HepG2 (cell line): Measurements from ENCODE around the gene TSPAN31. TPM values are rescaled to one million over a fixed set of nuclear protein-coding genes. Genes with fewer than 3 reads are reported as not detected.

Source experiments
- DR1 ChIP-seq: sonication (generic); formaldehyde crosslinking; IDR thresholded peaks from 2 replicates; pipeline ENCODE4 v1.8.0; 2021; ENCODE audit warnings: mild to moderate bottlenecking, missing genetic modification reagents, inconsistent platforms
- FOXK1 ChIP-seq: sonication (generic); formaldehyde crosslinking; IDR thresholded peaks from 2 replicates; pipeline ENCODE4 v1.4.0; 2020; ENCODE audit warnings: low read depth, missing genetic modification reagents, borderline replicate concordance
- HDAC1 ChIP-seq: sonication (generic); formaldehyde crosslinking; IDR thresholded peaks from 2 replicates; pipeline ENCODE4 v1.5.1; 2020; ENCODE audit warnings: mild to moderate bottlenecking, missing genetic modification reagents
- HMG20A ChIP-seq: IDR thresholded peaks from 2 replicates; pipeline ENCODE4 v1.6.1; 2016; ENCODE audit warnings: borderline replicate concordance
- NCOA5 ChIP-seq: sonication (generic); formaldehyde crosslinking; IDR thresholded peaks from 2 replicates; pipeline ENCODE4 v1.4.0; 2020; ENCODE audit warnings: missing genetic modification reagents
- PAWR ChIP-seq: sonication (generic); formaldehyde crosslinking; IDR thresholded peaks from 2 replicates; pipeline ENCODE4 v1.4.0; 2020; ENCODE audit warnings: missing genetic modification reagents, mild to moderate bottlenecking, borderline replicate concordance
- PLSCR1 ChIP-seq: sonication (generic); formaldehyde crosslinking; IDR thresholded peaks from 2 replicates; pipeline ENCODE4 v1.5.0; 2020; ENCODE audit warnings: missing genetic modification reagents, mild to moderate bottlenecking, borderline replicate concordance
- SIX1 ChIP-seq: sonication (generic); formaldehyde crosslinking; IDR thresholded peaks from 2 replicates; pipeline ENCODE4 v1.4.0; 2020; ENCODE audit warnings: missing genetic modification reagents, borderline replicate concordance
- SOX6 ChIP-seq, 2 experiments: fragments of 450-650 bp in 1 of 2; sonication (generic) in 1 of 2; formaldehyde crosslinking in 1 of 2; IDR thresholded peaks; 2 replicates each; pipeline versions ENCODE4 v1.4.0 to v1.6.1; 2017 to 2020; ENCODE audit warnings: antibody characterized with exemption in 1 of 2, mild to moderate bottlenecking in 1 of 2, missing genetic modification reagents in 1 of 2
- STAT5B ChIP-seq: sonication (generic); formaldehyde crosslinking; IDR thresholded peaks from 2 replicates; pipeline ENCODE4 v1.4.0; 2020; ENCODE audit warnings: missing genetic modification reagents
- TEAD3 ChIP-seq: optimal IDR thresholded peaks from 2 replicates; pipeline ENCODE3; 2016; ENCODE audit warnings: borderline replicate concordance
- ZNF510 ChIP-seq: sonication (generic); formaldehyde crosslinking; IDR thresholded peaks from 2 replicates; pipeline ENCODE4 v1.4.0; 2020; ENCODE audit warnings: low read depth, mild to moderate bottlenecking, missing genetic modification reagents
- ZNF512B ChIP-seq: sonication (generic); formaldehyde crosslinking; IDR thresholded peaks from 2 replicates; pipeline ENCODE4 v1.5.1; 2020; ENCODE audit warnings: missing genetic modification reagents, mild to moderate bottlenecking, borderline replicate concordance
- ZNF761 ChIP-seq: sonication (generic); formaldehyde crosslinking; conservative IDR thresholded peaks from 2 replicates; pipeline ENCODE4 v1.4.0; 2020; ENCODE audit warnings: mild to moderate bottlenecking, missing genetic modification reagents
- ZNF772 ChIP-seq: sonication (generic); formaldehyde crosslinking; IDR thresholded peaks from 2 replicates; pipeline ENCODE4 v1.5.0; 2020; ENCODE audit warnings: mild to moderate bottlenecking, missing genetic modification reagents
- ZNF792 ChIP-seq: IDR thresholded peaks from 2 replicates; pipeline ENCODE4 v1.6.1; 2016
- ZSCAN20 ChIP-seq: sonication (generic); formaldehyde crosslinking; IDR thresholded peaks from 2 replicates; pipeline ENCODE4 v1.4.0; 2020; ENCODE audit warnings: missing genetic modification reagents, mild to moderate bottlenecking, borderline replicate concordance
- polyA plus RNA-seq, 8 experiments: library from polyadenylated mRNA; depleted of rRNA in 3 of 8; stranded (reverse) in 7 of 8; unstranded in 1 of 8; fragments of >200 nt; fragmentation: Illumina TruSeq in 4 of 8; extraction: Trizol in 4 of 8; gene quantifications; 2 replicates each; pipeline versions ENCODE4 v1.2.1 to v1.2.3, GENCODE V29; 2011 to 2016; ENCODE audit warnings: low read depth in 4 of 8, missing spikeins in 1 of 8, mixed read lengths in 1 of 8; ENCODE audit not compliant: insufficient read depth in 1 of 8
- total RNA-seq, 5 experiments: library from RNA; depleted of rRNA; stranded (reverse); fragments of >200 nt; fragmentation: Illumina TruSeq; extraction: Trizol; gene quantifications; 2 replicates each; pipeline ENCODE4 v1.2.3, GENCODE V29; 2016; ENCODE audit warnings: low read depth in 1 of 5
- TF ChIP-seq, protein P1 (sequence below): sonication (generic); formaldehyde crosslinking; IDR thresholded peaks from 2 replicates; pipeline ENCODE4 v1.5.0; 2020; ENCODE audit warnings: missing genetic modification reagents, mild to moderate bottlenecking, borderline replicate concordance
- TF ChIP-seq, protein P2 (sequence below): sonication (generic); formaldehyde crosslinking; IDR thresholded peaks from 2 replicates; pipeline ENCODE4 v1.5.0; 2020; ENCODE audit warnings: mild to moderate bottlenecking, missing genetic modification reagents
- TF ChIP-seq, protein P3 (sequence below): sonication (generic); formaldehyde crosslinking; IDR thresholded peaks from 2 replicates; pipeline ENCODE4 v1.8.1; 2023; ENCODE audit warnings: missing genetic modification reagents, inconsistent platforms, borderline replicate concordance

Gene TSPAN31
- total and polyA plus RNA-seq, 2 of the 13 experiments (the other 11 are each of a cell fraction or from before 2014, with no cell fraction given): 10.4 to 24.6 TPM

DNA sequence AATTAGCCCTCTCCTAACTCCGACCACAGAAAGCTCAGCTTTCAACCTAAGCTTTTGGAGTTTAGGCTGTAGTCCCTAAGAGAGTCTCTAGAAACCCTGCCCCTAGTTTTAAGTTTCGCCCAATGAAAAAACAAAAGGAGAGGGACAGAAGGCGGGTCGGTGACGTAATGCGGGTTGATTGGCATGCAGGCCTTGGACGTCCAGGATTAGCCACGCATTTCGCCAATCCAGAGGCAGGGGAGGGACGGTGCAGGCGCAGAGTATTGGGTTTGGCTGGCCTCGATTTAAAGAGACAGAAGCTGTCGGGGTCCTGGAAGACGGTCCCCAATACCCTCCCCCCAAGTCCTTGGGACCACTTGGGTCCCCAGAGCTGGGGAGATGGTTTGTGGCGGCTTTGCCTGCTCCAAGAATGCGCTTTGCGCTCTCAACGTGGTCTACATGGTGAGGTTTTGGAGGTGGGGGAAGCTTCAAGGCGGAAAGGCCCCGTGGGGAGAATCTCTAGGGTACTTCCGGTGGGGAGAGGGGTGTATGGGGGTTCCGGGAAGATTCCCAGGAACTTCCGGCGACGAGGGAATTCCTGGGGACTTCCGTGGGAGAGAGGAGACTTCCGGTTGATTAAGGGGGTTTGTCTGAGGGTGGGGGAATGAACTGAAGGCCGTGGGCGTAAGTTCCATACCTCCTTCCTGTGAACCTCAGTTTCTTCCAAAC, at the start of gene TSPAN31 (continued):
- TF ChIP-seq, protein P1, sequence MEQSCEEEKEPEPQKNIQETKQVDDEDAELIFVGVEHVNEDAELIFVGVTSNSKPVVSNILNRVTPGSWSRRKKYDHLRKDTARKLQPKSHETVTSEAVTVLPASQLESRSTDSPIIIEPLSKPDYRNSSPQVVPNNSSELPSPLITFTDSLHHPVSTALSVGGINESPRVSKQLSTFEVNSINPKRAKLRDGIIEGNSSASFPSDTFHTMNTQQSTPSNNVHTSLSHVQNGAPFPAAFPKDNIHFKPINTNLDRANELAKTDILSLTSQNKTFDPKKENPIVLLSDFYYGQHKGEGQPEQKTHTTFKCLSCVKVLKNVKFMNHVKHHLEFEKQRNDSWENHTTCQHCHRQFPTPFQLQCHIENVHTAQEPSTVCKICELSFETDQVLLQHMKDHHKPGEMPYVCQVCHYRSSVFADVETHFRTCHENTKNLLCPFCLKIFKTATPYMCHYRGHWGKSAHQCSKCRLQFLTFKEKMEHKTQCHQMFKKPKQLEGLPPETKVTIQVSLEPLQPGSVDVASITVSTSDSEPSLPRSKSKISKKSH: no peak; the same call in 1 of the 2 replicates
- TF ChIP-seq HMG20A: no peak
- TF ChIP-seq ZNF512B (CRISPR knock-in tag): no peak
- TF ChIP-seq SIX1 (CRISPR knock-in tag): no peak
- TF ChIP-seq ZNF761 (CRISPR knock-in tag): 0 out of 2 replicates have a peak, but pooled peaks have one; percentile 10
- no peak for TF ChIP-seq NCOA5
- no peak for TF ChIP-seq PLSCR1 (CRISPR knock-in tag)
- TF ChIP-seq ZNF792 (CRISPR knock-in tag): no peak
- TF ChIP-seq SOX6 (IDR thresholded peaks at IDR 0.05): no peak
- TF ChIP-seq SOX6 (CRISPR knock-in tag; IDR thresholded peaks at IDR 0.05): no peak
- TF ChIP-seq PAWR (CRISPR knock-in tag): no peak
- no peak for TF ChIP-seq TEAD3 (CRISPR knock-in tag)
- TF ChIP-seq DR1: peak; percentile 71; the same call in 1 of the 2 replicates
- TF ChIP-seq ZSCAN20 (CRISPR knock-in tag): no peak
- 0 out of 2 replicates have a peak, but pooled peaks have one; percentile 43 for TF ChIP-seq HDAC1 (CRISPR knock-in tag)
- TF ChIP-seq ZNF772: no peak
- TF ChIP-seq FOXK1 (CRISPR knock-in tag): no peak
- TF ChIP-seq, protein P2, sequence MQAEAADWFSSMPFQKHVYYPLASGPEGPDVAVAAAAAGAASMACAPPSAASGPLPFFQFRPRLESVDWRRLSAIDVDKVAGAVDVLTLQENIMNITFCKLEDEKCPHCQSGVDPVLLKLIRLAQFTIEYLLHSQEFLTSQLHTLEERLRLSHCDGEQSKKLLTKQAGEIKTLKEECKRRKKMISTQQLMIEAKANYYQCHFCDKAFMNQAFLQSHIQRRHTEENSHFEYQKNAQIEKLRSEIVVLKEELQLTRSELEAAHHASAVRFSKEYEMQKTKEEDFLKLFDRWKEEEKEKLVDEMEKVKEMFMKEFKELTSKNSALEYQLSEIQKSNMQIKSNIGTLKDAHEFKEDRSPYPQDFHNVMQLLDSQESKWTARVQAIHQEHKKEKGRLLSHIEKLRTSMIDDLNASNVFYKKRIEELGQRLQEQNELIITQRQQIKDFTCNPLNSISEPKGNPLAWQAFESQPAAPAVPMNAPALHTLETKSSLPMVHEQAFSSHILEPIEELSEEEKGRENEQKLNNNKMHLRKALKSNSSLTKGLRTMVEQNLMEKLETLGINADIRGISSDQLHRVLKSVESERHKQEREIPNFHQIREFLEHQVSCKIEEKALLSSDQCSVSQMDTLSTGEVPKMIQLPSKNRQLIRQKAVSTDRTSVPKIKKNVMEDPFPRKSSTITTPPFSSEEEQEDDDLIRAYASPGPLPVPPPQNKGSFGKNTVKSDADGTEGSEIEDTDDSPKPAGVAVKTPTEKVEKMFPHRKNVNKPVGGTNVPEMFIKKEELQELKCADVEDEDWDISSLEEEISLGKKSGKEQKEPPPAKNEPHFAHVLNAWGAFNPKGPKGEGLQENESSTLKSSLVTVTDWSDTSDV: no peak
- TF ChIP-seq, protein P3, sequence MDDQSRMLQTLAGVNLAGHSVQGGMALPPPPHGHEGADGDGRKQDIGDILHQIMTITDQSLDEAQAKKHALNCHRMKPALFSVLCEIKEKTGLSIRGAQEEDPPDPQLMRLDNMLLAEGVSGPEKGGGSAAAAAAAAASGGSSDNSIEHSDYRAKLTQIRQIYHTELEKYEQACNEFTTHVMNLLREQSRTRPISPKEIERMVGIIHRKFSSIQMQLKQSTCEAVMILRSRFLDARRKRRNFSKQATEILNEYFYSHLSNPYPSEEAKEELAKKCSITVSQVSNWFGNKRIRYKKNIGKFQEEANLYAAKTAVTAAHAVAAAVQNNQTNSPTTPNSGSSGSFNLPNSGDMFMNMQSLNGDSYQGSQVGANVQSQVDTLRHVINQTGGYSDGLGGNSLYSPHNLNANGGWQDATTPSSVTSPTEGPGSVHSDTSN (CRISPR knock-in tag): no peak
- TF ChIP-seq STAT5B (CRISPR knock-in tag): no peak
- TF ChIP-seq ZNF510 (CRISPR knock-in tag): no peak
